ENCODE results near the gene ZNF516. TPM values are rescaled to one million over a fixed set of nuclear protein-coding genes. Genes with fewer than 3 reads are reported as not detected.

ZNF516 gene
- total RNA-seq, 1 experiment from 2014 or later: 25.5 TPM

GRCh38 chr18:76394780-76395476 is 100.1 kb downstream of the ZNF516 start:
- Mint-ChIP-seq H3K4me3 (ENCODE audit: unreplicated experiment) (no peak overlapping the region), H3K4me1 (ENCODE audit: low read depth, unreplicated experiment) (no peaks in the 10 kb centered on the region), H3K27ac (ENCODE audit: unreplicated experiment) (no peak overlapping the region), H3K27me3 (ENCODE audit: insufficient read depth, unreplicated experiment) (no peaks in the 10 kb centered on the region), H3K9me3 (ENCODE audit: unreplicated experiment) (no peaks in the 10 kb centered on the region), H3K36me3 (ENCODE audit: insufficient read depth, unreplicated experiment) (peaks cover 17% of the 10 kb centered on the region)
- no TSS peak for BruUV-seq (replicated peaks)
- no peaks in the 10 kb centered on the region for H3K9me3 ChIP-seq
- no peaks in the 10 kb centered on the region for H3K4me1 ChIP-seq
- no peaks in the 10 kb centered on the region for H3K27me3 ChIP-seq (replicated peaks; ENCODE audit: control insufficient read depth, insufficient read depth, low read length)
- peak in 1 of 2 experiments; percentile 9 for DNase-seq
- no peak overlapping the region for H3K4me3 ChIP-seq (ENCODE audit: low read depth, low read length)
- no peaks in the 10 kb centered on the region for H3K36me3 ChIP-seq (ENCODE audit: control insufficient read depth, insufficient read depth, low read length)
- ChIA-PET POLR2A (no interaction called here), CTCF (no interaction called here)
- intact Hi-C loops (cut with micrococcal nuclease; ENCODE audit: unreplicated experiment): no loop called here
- TF ChIP-seq, protein P1, sequence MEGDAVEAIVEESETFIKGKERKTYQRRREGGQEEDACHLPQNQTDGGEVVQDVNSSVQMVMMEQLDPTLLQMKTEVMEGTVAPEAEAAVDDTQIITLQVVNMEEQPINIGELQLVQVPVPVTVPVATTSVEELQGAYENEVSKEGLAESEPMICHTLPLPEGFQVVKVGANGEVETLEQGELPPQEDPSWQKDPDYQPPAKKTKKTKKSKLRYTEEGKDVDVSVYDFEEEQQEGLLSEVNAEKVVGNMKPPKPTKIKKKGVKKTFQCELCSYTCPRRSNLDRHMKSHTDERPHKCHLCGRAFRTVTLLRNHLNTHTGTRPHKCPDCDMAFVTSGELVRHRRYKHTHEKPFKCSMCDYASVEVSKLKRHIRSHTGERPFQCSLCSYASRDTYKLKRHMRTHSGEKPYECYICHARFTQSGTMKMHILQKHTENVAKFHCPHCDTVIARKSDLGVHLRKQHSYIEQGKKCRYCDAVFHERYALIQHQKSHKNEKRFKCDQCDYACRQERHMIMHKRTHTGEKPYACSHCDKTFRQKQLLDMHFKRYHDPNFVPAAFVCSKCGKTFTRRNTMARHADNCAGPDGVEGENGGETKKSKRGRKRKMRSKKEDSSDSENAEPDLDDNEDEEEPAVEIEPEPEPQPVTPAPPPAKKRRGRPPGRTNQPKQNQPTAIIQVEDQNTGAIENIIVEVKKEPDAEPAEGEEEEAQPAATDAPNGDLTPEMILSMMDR (IDR thresholded peaks at IDR 0.05; ENCODE audit: insufficient read depth in 1 of 2, low read depth in 1 of 2, low read length in 1 of 2, severe bottlenecking in 1 of 2, unreplicated experiment in 1 of 2): no peak

DNA sequence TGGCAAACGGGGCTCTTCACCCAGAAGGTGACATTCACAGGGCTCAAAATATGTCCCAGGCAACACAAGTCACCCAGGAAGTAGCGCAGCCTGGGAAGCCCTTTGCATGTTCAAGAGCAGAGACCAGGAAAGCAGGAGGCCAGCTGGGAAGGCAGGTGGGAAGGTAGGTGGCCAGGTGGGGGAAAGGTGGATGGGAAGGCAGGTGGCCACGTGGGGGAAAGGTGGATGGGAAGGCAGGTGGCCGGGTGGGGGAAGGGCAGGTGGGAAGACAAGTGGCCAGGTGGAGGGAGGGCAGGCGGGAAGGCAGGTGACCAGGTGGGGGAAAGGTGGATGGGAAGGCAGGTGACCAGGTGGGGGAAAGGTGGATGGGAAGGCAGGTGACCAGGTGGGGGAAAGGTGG is 102.7 kb downstream of the ZNF516 start:
- no peaks in the 10 kb centered on the region for H3K4me1 Mint-ChIP-seq (ENCODE audit: low read depth, unreplicated experiment)
- intact Hi-C loops (cut with micrococcal nuclease; ENCODE audit: unreplicated experiment): no loop called here
- no TSS peak for BruUV-seq (replicated peaks)
- Histone ChIP-seq H3K9me3 (no peaks in the 10 kb centered on the region), H3K27me3 (replicated peaks; ENCODE audit: control insufficient read depth, insufficient read depth, low read length) (no peaks in the 10 kb centered on the region), H3K4me1 (no peaks in the 10 kb centered on the region), H3K4me3 (ENCODE audit: low read depth, low read length) (no peak overlapping the region), H3K36me3 (ENCODE audit: control insufficient read depth, insufficient read depth, low read length) (no peaks in the 10 kb centered on the region)
- no peaks in the 10 kb centered on the region for H3K9me3 Mint-ChIP-seq (ENCODE audit: unreplicated experiment)
- peaks cover 21% of the 10 kb centered on the region for H3K36me3 Mint-ChIP-seq (ENCODE audit: insufficient read depth, unreplicated experiment)
- CTCF ChIA-PET: interaction anchor here (0.5 kb wide), 1 partner anchor 119 kb away, joined by 5 read pairs; no protein-coding TSS in a partner anchor
- POLR2A ChIA-PET: no interaction called here
- no peaks in the 10 kb centered on the region for H3K27me3 Mint-ChIP-seq (ENCODE audit: insufficient read depth, unreplicated experiment)
- TF ChIP-seq, protein P1 (IDR thresholded peaks at IDR 0.05; ENCODE audit: insufficient read depth in 1 of 2, low read depth in 1 of 2, low read length in 1 of 2, severe bottlenecking in 1 of 2, unreplicated experiment in 1 of 2): no peak
- no peak overlapping the region for H3K4me3 Mint-ChIP-seq (ENCODE audit: unreplicated experiment)
- no peak for DNase-seq
- H3K27ac Mint-ChIP-seq (ENCODE audit: unreplicated experiment): peak overlapping the region; percentile 40

DNA sequence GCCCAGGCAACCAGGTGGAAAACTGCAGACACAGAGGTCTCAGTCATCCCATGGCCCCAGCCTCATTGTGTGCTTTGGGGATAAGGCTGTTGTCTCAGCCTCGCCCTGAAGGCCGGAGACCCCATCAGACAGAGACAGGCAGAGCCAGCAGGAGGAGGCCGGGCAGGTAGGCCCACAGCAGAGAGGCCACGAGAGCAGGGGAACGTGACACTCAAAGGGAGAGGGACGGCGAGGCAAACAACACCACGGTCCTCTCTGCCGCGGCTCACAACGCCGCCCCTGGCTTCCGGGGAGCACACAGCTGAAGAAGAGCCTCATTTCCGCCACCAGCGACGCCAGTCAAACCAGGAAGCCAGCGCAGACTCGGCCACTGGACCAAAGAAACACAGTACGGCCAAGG is 103.3 kb downstream of the ZNF516 start:
- Histone ChIP-seq H3K4me3 (ENCODE audit: low read depth, low read length) (no peak overlapping the region), H3K4me1 (no peaks in the 10 kb centered on the region), H3K9me3 (no peaks in the 10 kb centered on the region), H3K36me3 (ENCODE audit: control insufficient read depth, insufficient read depth, low read length) (no peaks in the 10 kb centered on the region), H3K27me3 (replicated peaks; ENCODE audit: control insufficient read depth, insufficient read depth, low read length) (no peaks in the 10 kb centered on the region)
- POLR2A ChIA-PET: no interaction called here
- intact Hi-C loops (cut with micrococcal nuclease; ENCODE audit: unreplicated experiment): no loop called here
- Mint-ChIP-seq H3K4me1 (ENCODE audit: low read depth, unreplicated experiment) (no peaks in the 10 kb centered on the region), H3K9me3 (ENCODE audit: unreplicated experiment) (no peaks in the 10 kb centered on the region), H3K27ac (ENCODE audit: unreplicated experiment) (peak overlapping the region; percentile 40), H3K4me3 (ENCODE audit: unreplicated experiment) (no peak overlapping the region), H3K36me3 (ENCODE audit: insufficient read depth, unreplicated experiment) (peaks cover 21% of the 10 kb centered on the region), H3K27me3 (ENCODE audit: insufficient read depth, unreplicated experiment) (no peaks in the 10 kb centered on the region)
- CTCF ChIA-PET: no interaction called here
- BruUV-seq (replicated peaks): no TSS peak
- TF ChIP-seq, protein P1 (IDR thresholded peaks at IDR 0.05; ENCODE audit: insufficient read depth in 1 of 2, low read depth in 1 of 2, low read length in 1 of 2, severe bottlenecking in 1 of 2, unreplicated experiment in 1 of 2): no peak
- no peak for DNase-seq

Data from Caco-2 (cell line).